ACC112 (cell line): Measurements from ENCODE around the gene PIK3CD.

Source experiments
- H2AFZ ChIP-seq: fragments of 200-600 bp; sonication (generic); one replicate; pipeline ENCODE4 v1.6.0; 2017; ENCODE audit warnings: antibody characterized with exemption, low read length; ENCODE audit not compliant: unreplicated experiment
- H3K27ac ChIP-seq: fragments of 200-600 bp; sonication (generic); 2 replicates; pipeline ENCODE4 v1.5.1; 2014; ENCODE audit warnings: low read depth, mild to moderate bottlenecking, antibody characterized with exemption, low read length, moderate library complexity
- H3K27me3 ChIP-seq: fragments of 200-600 bp; sonication (generic); 2 replicates; pipeline ENCODE4 v1.6.1; 2014; ENCODE audit warnings: mild to moderate bottlenecking, antibody characterized with exemption, low read length, moderate library complexity, mixed read lengths; ENCODE audit not compliant: insufficient read depth
- H3K36me3 ChIP-seq: fragments of 200-600 bp; sonication (generic); 2 replicates; pipeline ENCODE4 v1.6.1; 2016; ENCODE audit warnings: mild to moderate bottlenecking, antibody characterized with exemption, low read length, moderate library complexity, mixed read lengths; ENCODE audit not compliant: insufficient read depth
- H3K4me1 ChIP-seq: fragments of 200-600 bp; sonication (generic); one replicate; pipeline ENCODE4 v1.6.1; 2016; ENCODE audit warnings: low read length, mixed read lengths; ENCODE audit not compliant: insufficient read depth, unreplicated experiment, control insufficient read depth
- H3K4me3 ChIP-seq: fragments of 200-600 bp; sonication (generic); 2 replicates; pipeline ENCODE4 v1.5.1; 2014; ENCODE audit warnings: mild to moderate bottlenecking, low read depth, low read length
- H3K79me2 ChIP-seq: fragments of 200-600 bp; sonication (generic); one replicate; pipeline ENCODE4 v1.6.0; 2016; ENCODE audit warnings: low read length; ENCODE audit not compliant: control insufficient read depth, unreplicated experiment, insufficient read depth

Gene PIK3CD

DNA sequence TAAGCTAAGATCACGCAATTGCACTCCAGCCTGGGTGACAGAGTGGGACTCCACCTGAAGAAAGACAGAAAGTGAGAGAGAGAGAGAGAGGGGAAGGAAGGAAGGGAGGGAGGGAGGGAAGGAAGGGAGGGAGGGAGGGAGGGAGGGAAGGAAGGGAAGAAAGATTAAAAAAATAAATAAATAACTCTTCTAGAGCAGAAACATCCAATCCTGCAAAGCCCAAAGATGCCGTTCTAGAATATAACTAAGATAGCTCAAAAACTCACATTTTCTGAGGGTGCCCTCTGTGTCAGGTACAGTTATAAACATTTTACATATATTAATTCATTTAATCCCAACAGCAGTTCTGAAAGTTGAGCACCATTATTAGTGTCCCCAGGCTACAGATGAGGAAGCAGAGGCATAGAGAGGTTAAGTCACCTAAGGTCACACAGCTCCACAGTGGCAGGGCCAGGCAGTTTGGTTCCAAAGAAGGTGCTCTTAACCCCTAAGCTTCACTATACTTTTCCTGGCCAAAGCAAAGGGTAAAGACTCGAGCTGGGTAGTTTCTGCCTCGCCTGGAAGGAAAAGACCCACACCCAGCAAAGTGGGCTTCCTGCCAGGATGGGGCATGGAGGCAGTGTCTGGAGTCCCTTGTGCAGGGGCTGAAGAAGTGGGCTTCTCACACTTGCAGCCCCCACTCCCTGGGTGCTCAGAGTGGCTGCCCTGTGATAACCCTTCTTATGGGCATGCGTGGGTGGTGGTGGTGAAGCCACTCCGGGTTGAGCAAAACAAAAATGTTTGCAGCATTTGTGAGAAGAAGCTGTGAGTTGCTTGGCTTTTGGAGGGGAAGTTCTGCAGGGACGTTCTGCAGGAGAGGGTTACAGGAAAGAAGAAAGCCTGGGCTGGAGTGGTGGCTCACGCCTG, 7.9 kb upstream of the PIK3CD start:
- Histone ChIP-seq H3K4me3 (no peak overlapping the region), H3K4me1 (no peaks in the 10 kb centered on the region), H3K36me3 (no peaks in the 10 kb centered on the region), H3K27me3 (no peaks in the 10 kb centered on the region; the same call in 1 of the 2 replicates), H2AFZ (no peak overlapping the region), H3K79me2 (no peaks in the 10 kb centered on the region), H3K27ac (no peak overlapping the region)

DNA sequence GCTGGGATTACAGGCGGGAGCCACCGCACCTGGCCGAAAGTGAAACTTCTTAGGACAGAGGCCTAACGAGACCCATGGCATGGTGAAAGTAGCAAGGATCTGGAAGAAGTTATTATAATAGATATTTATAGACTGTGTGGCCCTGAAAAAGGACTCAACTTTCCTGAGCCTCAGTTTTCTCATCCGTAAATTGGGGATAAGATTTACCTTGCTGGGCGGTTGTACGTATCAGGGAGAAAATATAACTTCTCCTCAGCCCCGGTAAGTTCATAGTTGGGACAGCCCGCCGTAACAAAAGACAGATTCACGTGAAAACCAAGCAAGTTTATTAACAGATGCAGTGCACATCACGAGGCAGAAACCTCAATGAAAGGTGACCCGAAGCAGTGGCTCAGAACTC, 5.5 kb upstream of the PIK3CD start:
- no peak overlapping the region for H3K27ac ChIP-seq
- no peak overlapping the region for H2AFZ ChIP-seq
- H3K79me2 ChIP-seq = no peaks in the 10 kb centered on the region
- no peaks in the 10 kb centered on the region for H3K36me3 ChIP-seq
- H3K4me1 ChIP-seq = no peaks in the 10 kb centered on the region
- H3K27me3 ChIP-seq = peaks cover 6% of the 10 kb centered on the region
- no peak overlapping the region for H3K4me3 ChIP-seq

DNA sequence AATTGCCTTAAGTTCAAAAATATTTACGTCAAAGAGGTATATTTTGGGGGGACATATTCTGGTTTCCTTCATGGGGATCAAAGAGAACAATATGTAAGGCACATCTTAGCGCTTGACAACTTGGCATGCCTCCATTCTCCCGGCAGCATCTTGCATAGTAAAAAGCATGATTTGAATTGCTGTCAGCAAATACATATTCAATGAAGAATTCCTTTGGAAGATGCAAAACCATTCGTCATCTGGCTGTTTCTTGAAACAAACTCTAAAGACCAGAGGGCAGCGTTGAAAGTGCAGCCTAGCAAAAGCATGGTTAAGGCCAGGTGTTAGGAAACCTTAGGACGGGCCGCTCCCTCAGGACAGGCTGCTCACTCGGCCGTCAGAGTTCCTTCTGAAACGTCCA, 3.4 kb upstream of the PIK3CD start:
- Histone ChIP-seq H3K27me3 (peaks cover 16% of the 10 kb centered on the region), H3K27ac (no peak overlapping the region), H3K4me3 (no peak overlapping the region), H3K36me3 (no peaks in the 10 kb centered on the region), H3K4me1 (no peaks in the 10 kb centered on the region), H3K79me2 (no peaks in the 10 kb centered on the region), H2AFZ (no peak overlapping the region)

DNA sequence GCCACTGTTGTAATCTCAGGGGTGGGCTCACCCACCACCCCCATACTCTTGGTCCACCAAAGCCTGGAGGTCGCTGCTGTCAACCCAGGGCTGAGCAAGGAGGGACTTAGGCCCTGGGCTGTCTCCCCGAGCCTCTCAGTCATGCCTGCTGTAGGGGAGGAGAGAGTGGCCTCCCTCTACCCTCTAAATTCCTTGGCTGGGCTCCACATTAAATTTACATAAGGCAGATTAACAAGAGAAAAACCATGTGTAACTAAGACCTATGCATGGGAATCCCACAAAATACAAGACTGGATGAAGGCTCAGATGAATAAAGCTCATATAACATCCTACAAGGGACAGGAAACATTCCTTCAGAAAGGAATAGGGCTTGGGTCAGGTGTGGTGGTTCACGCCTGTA, 1.8 kb upstream of the PIK3CD start:
- H3K27me3 ChIP-seq = peaks cover 20% of the 10 kb centered on the region
- H3K79me2 ChIP-seq = no peaks in the 10 kb centered on the region
- no peaks in the 10 kb centered on the region for H3K4me1 ChIP-seq
- no peak overlapping the region for H3K27ac ChIP-seq
- no peak overlapping the region for H3K4me3 ChIP-seq
- no peak overlapping the region for H2AFZ ChIP-seq
- H3K36me3 ChIP-seq = no peaks in the 10 kb centered on the region

DNA sequence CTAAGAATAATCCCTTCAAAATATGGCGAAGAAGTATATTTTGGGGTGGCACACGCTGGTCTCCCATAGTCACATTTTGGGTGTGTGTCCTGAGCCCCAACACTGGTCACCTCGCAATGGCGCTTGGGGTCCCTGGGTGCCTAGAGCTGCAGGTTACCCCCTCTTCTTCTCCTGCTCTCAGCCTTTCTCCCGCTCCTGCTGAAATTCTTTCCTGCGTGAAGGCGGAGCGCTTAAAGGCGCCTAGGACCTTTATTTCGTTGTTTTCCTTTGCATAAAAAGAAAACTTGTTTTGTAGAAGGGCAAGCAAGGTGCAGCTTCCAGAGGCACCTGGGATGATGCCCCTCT, 339 bp upstream of the PIK3CD start:
- Histone ChIP-seq H3K4me3 (peak overlapping the region; percentile 73), H3K27ac (no peak overlapping the region)

DNA sequence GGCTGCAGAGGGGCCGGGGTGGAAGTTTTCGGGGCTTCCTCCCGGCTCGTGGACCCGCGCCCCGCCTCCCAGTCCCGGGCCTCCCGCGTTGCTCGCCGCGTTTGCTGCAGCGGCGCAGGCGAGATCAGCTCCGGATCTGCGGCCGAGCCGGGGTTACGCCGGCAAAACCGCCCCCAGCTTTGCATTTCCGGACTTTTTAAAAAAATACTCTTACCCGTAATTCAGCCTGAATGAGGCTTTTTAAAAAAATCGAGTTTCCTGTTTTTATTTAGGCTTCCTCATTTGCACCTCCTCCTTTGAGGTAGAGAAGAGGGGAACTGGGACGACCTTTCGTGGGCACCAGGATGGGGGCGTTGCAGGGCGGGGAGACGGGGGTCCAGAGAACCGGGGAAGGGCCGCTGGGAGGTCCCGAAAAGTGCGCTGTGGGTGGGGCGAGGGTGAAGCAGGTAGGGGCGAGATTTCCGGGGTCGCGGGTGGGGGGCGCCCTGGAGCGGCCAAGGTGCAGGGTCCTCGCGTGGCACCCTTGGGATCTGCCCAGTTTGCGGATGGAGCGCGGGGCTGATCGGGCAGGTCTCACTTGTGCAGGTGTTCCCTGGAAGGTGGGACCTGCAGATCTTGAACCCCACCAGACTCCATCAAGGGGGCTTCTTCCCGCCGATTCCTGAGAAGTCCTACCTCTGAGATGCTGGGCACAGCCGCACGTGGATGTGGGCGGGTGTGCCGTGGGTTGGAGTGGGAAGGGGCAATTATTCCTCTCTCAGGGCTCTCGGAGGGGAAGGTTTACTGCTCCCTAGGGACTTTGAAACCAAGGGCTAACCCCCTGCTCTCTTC, 1.1 kb downstream of the PIK3CD start:
- Histone ChIP-seq H3K27ac (no peak overlapping the region), H3K79me2 (no peaks in the 10 kb centered on the region), H3K4me3 (peak overlapping the region; percentile 73), H3K27me3 (peaks cover 20% of the 10 kb centered on the region), H3K36me3 (no peaks in the 10 kb centered on the region), H2AFZ (peak overlapping the region; percentile 36), H3K4me1 (no peaks in the 10 kb centered on the region)

More for the DNA sequence above, 339 bp upstream of the PIK3CD start:
- H3K79me2 ChIP-seq = no peaks in the 10 kb centered on the region
- H3K36me3 ChIP-seq = no peaks in the 10 kb centered on the region
- H3K27me3 ChIP-seq = peaks cover 20% of the 10 kb centered on the region
- H2AFZ ChIP-seq = peak overlapping the region; percentile 36
- H3K4me1 ChIP-seq = no peaks in the 10 kb centered on the region

DNA sequence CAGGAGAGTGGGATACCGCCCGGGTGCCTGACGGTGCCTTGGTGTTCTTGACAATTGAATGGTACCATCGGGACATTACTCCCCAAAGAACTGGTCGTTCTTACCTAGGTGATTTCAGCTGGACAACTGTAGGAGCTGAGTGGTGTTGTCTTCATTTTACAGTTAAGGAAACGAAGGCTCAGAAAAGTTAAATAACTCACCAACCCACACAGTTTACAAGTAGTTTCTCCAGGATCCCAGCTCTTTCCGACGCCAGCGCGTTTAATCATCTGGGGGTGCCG, 1.6 kb downstream of the PIK3CD start:
- Histone ChIP-seq H2AFZ (no peak overlapping the region), H3K36me3 (no peaks in the 10 kb centered on the region), H3K27me3 (peaks cover 20% of the 10 kb centered on the region), H3K27ac (no peak overlapping the region), H3K79me2 (no peaks in the 10 kb centered on the region), H3K4me1 (no peaks in the 10 kb centered on the region), H3K4me3 (no peak overlapping the region)

DNA sequence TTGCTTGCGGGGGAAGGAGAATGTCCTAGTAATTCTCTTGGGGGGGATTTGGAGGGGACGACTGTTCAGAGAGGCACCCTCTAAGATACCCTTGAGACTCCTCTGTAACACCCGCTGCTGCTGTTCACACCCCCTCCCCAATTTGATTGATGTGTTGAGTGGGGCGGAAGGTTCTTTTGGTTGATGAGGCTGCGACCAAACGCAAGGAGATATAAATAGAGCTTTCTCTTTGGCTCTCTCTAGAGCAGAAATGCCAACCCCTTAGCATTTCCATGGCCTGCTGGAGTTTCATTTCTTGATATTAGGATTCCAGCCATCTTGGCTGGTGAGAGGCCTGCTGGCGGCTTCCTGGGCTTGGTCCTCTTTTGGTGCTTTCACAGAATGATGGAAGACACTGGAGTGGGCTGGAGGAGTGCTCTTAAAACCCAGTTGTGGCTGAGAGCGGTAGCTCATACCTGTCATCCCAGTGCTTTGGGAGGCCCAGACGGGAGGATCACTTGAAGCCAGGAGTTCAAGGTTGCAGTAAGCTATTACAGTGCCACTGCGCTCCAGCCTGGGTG, 2.0 kb downstream of the PIK3CD start:
- Histone ChIP-seq H2AFZ (no peak overlapping the region), H3K4me3 (no peak overlapping the region), H3K27me3 (peaks cover 20% of the 10 kb centered on the region), H3K27ac (no peak overlapping the region), H3K4me1 (no peaks in the 10 kb centered on the region), H3K79me2 (no peaks in the 10 kb centered on the region), H3K36me3 (no peaks in the 10 kb centered on the region)

DNA sequence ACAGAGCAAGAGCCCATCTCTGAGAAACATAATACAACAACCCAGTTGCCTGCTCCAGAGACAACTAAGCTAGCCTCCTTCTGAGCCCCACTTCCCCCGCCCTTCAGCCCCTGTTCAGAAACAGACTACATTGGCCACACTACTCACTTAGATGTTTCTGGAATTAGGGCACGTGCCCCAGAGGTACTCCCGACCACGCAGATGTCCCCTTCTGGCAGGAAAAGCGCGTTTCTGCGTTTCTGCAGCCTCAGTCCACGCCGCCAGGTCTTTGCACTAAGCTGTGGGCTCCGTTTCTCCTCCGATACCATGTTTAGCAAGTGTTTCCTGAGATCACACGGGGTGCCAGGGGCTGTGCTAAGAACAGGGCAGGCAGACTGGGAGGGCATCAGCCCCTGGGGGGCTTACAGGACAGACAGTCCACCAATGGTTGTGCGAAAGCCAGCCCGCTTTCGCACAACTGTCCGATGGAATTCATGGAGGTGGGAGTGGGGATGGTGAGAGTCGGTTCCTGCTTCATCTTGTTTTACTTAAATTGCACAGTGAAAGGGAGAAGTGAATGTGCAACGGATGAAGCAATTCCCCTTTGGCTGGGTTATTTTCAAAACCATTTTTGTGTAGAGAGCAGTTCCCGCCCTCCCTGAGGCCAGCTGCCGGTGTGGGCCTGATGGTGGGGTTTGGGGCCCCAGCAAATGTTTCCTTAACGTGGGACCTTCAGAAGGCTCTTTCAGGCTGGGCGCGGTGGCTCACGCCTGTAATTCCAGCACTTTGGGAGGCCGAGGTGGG, 2.7 kb downstream of the PIK3CD start:
- H3K36me3 ChIP-seq = no peaks in the 10 kb centered on the region
- peaks cover 20% of the 10 kb centered on the region for H3K27me3 ChIP-seq
- no peak overlapping the region for H3K4me3 ChIP-seq
- H3K79me2 ChIP-seq = no peaks in the 10 kb centered on the region
- peaks cover 4% of the 10 kb centered on the region for H3K4me1 ChIP-seq
- H2AFZ ChIP-seq = no peak overlapping the region
- H3K27ac ChIP-seq = no peak overlapping the region
